Stimulated activated CD4-positive, alpha-beta T cell treated with anti-CD3 and anti-CD28 coated beads, Interleukin-2, amount 100 ng/mL, for 48 hours (primary cell): ENCODE data around the gene KLHDC8A.

Source experiments
- DNase-seq, 2 donors: peaks; one replicate each; pipeline ENCODE4 v3.0.0-alpha.2; 2020

Gene KLHDC8A

DNA sequence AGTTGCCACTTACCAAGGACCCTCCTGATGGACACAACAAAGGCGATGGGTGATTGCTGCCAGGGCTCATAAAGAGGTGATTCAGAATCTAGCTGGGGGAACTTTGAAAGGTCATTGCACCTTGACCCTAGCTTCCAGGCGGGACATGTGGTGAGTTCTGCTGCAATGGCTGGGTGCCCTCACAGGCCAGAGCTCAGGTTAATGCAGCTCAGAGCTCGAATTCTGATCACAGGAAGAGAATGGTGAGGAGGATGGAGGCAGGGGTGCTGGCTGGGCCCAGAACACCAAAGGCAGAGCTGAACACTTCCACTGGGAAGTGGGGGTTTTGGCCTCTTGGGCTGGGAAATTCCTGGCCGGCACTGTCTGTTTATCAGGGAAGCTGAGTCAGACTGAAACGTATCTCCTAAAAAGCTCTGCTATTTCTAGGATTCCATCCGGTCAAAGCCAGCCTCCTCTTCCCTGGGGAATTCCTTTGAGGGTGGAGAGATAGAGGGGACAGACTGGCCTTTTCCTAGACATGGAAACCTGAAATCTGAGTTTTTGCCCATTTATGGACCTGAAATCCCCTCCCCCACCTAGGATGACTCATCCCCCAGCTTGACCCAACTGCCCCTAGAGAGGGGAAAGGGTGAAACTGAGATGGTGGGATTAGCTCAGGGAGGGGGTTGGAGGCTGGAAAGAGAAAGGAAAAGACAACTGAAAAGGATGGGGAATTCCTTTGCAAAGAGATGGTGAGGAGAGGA lies 62.4 kb downstream of the KLHDC8A start:
- no peak for DNase-seq

DNA sequence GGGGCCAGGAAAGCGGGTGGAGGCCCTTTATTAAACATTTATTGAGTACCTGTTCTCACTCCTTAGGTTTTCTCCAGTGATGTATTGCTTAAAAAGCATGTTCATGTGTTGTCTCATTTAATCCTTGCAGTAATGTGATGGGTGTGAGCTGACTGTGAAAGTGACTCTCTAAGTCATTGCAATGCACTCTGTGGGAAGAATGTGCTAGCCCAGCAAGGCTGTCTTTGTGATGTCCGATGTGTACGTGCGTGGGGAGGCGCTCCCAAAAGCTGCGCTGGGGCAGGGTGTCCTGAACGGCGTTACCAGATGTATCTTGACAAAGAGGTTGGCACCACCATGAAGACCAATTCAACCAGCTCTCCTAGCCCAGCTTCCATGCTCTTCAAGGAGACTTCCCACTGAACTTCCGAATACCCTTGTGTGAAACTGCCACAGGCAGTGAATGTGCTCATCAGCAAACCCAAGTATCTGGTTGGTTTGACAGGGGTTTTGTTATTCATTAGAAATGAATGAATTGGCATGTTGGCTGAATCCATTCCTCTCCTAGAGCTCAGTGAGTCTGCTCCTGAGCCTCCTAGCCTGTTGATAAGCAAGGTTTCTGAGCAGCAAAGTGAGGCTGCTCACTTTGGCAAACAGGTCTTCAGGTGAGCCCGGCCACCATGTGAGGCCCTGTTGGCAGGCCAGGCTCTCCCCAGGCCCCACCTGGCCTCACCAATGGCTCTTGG lies 63.2 kb downstream of the KLHDC8A start:
- no peak for DNase-seq

DNA sequence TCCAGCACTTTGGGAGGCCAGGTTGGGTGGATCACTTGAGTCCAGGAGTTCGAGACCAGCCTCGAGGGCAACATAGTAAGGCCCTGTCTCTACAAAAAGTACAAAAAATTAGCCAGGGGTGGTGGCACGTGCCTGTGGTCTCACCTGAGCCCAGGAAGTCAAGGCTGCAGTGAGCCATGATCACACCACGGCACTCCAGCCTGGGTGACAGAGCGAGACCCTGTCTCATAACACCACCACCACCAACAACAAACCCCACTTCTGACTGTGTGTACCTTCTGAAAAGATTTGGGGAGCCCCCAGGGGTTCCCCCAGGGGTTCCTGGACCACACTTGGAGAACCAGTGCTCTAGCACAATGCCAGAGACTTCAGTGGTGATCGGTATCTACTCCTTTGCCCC lies 65.1 kb downstream of the KLHDC8A start:
- no peak for DNase-seq

DNA sequence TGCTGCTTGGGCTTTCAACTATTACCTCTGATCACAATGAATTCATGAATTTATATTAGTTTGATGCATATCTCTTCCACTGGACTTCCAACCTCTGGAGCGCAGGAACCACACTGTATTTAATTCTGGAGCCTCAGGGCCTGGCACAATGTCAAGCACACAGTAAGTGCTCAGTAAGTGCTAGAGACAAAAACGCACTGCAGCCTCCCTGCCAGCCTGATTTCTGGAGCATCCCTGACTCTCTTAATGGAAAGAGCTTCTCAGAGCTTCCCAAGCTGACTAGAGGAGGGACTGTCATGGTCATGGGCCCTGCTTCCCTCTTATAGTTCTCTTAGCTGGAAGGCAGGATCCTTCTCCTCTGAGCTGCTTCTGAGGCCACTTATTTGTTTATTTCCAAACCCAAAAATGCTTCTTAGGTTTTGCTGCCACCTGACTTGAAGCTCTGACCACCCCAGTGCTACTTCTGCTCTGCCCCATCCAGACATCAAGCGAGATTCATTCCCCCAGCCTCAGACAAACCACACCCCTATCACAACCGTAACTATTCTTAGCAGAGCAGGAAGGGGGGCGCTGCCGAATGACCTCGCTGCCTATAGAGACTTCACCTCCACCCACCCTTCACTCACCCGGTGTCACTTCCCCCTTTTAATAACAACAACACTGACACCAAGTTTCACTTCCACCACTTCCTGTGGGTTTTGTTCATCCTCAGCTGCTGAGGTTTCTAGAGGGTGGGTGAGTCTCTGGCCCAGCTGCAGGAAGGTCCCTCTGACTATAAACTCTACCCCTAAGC lies 68.8 kb downstream of the KLHDC8A start:
- peak; percentile 56 to 58 for DNase-seq

DNA sequence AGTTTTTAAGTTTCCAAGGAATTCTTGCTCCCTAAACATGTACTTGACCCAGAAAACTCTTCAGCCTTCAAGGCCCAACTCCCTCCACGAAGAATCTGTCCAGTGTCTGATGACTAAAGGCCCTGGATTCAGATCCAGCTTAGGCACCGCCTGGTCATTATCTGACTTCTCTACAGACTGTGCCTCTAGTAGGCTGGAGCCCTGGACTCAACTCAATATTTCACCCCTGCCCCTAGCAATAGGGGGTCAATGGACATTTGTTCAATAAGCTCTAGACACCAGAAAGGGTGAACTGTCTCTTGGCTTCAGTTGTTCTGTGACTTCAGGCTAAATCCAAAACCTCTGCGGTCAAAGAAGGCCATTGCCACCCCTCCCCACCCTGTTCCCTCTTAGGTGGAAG lies 69.6 kb downstream of the KLHDC8A start:
- DNase-seq = no peak

DNA sequence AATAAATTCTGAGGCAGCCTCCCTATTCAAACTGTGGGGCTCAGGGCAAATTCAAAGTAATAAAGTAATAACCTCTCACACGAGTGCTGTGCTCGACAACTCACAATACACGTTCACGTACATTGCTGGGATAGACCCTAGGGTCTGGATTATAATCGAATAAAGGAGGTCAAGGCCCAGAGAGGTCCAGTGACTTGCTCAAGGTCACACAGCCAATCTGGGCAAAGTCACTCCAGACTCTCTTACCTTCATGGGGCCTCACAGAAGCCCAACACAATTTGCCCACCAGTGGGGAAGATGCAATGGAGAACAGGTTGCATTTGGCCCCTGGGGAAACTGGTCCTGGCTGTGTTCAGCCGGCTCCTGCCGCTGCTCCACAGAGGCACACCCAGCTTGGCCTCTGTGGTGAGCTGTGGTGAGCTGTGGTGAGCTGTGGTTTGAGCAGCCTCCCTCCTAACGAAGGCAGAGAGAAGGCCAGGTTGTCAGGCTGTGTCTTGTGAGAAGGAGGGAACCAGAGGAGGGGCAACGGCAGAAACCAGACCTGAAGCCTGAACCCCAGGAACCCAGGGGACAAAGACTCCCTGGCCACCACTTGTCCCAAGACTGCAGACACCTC lies 70.3 kb downstream of the KLHDC8A start:
- DNase-seq = peak; percentile 61 to 65
